ENCODE measurements around the gene TKTL1.

DNA sequence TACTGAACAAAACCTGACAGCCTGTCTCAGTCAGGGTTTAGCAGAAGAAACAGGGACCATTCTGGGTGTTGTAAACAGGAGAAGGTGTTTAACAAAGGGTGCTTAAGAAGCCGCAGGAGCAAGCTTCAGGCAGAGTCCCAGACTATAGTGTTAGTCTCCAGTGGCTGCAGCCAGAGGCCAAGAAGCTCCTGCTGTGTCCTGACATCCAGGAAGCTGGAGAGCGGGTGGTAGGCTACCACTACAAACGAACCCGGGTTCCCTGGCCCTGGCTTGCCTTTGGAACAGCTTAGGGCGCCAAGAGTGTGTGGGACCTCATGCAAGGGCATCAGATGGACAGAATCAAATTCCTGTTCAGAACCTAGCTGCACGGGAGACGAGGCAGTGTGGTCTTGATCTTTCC, 27.9 kb downstream of the TKTL1 start:
- TF ChIP-seq, protein P1, sequence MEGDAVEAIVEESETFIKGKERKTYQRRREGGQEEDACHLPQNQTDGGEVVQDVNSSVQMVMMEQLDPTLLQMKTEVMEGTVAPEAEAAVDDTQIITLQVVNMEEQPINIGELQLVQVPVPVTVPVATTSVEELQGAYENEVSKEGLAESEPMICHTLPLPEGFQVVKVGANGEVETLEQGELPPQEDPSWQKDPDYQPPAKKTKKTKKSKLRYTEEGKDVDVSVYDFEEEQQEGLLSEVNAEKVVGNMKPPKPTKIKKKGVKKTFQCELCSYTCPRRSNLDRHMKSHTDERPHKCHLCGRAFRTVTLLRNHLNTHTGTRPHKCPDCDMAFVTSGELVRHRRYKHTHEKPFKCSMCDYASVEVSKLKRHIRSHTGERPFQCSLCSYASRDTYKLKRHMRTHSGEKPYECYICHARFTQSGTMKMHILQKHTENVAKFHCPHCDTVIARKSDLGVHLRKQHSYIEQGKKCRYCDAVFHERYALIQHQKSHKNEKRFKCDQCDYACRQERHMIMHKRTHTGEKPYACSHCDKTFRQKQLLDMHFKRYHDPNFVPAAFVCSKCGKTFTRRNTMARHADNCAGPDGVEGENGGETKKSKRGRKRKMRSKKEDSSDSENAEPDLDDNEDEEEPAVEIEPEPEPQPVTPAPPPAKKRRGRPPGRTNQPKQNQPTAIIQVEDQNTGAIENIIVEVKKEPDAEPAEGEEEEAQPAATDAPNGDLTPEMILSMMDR (conservative IDR thresholded peaks at IDR 0.05; ENCODE audit: low read depth, low read length) = no peak
- no peak for TF ChIP-seq EZH2 (IDR thresholded peaks at IDR 0.05; ENCODE audit: borderline replicate concordance, low read depth, low read length, poor library complexity, severe bottlenecking)

All from A673 (cell line).